Measurements from ENCODE around the gene SPPL3.
"Not testable (repeated sequence)": the region's sequence is repeated elsewhere in the genome, so short reads cannot be mapped to it uniquely, and the experiment has no call there.

DNA sequence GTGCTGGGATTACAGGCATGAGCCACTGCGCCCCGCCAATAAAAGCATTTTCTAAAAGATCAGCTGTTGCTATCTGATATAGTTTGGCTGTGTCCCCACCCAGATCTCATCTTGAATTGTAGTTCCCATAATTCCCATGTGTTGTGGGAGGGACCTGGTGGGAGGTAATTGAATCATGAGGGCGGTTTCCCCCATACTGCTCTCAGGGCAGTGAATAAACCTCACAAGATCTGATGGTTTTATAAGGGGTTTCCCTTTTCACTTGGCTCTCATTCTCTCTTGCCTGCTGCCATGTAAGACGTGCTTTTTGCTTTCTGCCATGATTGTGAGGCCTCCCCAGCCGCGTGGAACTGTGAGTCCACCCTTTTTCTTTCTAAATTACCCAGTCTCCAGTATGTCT, 41.4 kb upstream of the SPPL3 start:
- TF ChIP-seq, protein P1, sequence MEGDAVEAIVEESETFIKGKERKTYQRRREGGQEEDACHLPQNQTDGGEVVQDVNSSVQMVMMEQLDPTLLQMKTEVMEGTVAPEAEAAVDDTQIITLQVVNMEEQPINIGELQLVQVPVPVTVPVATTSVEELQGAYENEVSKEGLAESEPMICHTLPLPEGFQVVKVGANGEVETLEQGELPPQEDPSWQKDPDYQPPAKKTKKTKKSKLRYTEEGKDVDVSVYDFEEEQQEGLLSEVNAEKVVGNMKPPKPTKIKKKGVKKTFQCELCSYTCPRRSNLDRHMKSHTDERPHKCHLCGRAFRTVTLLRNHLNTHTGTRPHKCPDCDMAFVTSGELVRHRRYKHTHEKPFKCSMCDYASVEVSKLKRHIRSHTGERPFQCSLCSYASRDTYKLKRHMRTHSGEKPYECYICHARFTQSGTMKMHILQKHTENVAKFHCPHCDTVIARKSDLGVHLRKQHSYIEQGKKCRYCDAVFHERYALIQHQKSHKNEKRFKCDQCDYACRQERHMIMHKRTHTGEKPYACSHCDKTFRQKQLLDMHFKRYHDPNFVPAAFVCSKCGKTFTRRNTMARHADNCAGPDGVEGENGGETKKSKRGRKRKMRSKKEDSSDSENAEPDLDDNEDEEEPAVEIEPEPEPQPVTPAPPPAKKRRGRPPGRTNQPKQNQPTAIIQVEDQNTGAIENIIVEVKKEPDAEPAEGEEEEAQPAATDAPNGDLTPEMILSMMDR (IDR thresholded peaks at IDR 0.05; ENCODE audit: insufficient read depth, low read length, poor library complexity, severe bottlenecking), result not testable (repeated sequence)
- not testable (repeated sequence) for TF ChIP-seq EZH2phosphoT487 (conservative IDR thresholded peaks at IDR 0.05; ENCODE audit: low read length)
